ENCODE measurements around the gene SPARCL1.

DNA sequence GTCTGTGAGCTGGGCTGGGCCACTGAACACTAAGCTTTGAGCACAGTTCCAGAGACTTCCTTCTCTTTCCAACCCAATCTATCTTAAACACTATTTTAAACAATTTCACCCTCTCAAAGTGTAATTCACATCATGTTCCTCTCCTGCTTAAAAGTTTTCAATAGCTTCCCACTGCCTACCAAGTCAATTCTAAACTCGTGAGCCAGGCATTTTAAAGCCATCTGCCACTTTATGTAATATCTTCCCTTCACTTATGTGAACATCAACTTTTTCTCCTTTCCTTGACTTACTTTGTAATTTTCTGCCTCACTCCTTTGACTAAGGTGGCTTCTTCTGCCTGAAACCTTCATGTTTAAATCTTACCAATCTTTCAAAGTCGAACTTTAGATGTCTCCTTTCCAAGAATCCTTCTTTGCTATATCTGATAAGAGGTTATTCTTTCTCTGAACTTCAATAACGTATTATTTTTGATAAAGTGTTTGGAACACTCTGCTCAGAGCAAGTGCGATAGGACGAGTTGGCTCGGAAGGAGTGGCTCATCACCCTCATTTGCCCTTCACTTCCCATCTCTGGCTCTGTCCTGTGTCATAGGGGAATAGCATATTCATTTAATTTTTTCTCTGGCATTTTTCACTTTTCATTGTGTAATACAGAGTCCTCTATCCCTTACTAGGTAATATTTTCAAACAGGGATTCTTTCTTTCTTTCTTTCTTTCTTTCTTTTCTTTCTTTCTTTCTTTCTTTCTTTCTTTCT lies 13.0 kb upstream of the SPARCL1 start:
- TF ChIP-seq, protein P1, sequence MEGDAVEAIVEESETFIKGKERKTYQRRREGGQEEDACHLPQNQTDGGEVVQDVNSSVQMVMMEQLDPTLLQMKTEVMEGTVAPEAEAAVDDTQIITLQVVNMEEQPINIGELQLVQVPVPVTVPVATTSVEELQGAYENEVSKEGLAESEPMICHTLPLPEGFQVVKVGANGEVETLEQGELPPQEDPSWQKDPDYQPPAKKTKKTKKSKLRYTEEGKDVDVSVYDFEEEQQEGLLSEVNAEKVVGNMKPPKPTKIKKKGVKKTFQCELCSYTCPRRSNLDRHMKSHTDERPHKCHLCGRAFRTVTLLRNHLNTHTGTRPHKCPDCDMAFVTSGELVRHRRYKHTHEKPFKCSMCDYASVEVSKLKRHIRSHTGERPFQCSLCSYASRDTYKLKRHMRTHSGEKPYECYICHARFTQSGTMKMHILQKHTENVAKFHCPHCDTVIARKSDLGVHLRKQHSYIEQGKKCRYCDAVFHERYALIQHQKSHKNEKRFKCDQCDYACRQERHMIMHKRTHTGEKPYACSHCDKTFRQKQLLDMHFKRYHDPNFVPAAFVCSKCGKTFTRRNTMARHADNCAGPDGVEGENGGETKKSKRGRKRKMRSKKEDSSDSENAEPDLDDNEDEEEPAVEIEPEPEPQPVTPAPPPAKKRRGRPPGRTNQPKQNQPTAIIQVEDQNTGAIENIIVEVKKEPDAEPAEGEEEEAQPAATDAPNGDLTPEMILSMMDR (IDR thresholded peaks at IDR 0.05; ENCODE audit: insufficient read depth, low read length): no peak
- TF ChIP-seq REST (IDR thresholded peaks at IDR 0.05; ENCODE audit: insufficient replicate concordance, low read depth) (no peak), POLR2AphosphoS5 (IDR thresholded peaks at IDR 0.05; ENCODE audit: low read depth) (no peak), SPI1 (IDR thresholded peaks at IDR 0.05; ENCODE audit: borderline replicate concordance, low read depth) (no peak), GABPA (IDR thresholded peaks at IDR 0.05; ENCODE audit: low read depth) (no peak)

Measured in HL-60 (cell line).